ENCODE results near the gene SCMH1.

GRCh38 chr1:41056907-41057306 is 185.2 kb downstream of the SCMH1 start:
- no peak for TF ChIP-seq CTCF (IDR thresholded peaks at IDR 0.05)
- no peak for TF ChIP-seq POLR2A (IDR thresholded peaks at IDR 0.05)

Data from uterus (tissue), 2 donors.